Colonic mucosa (tissue), 4 donors: ENCODE results near the gene DAAM2. TPM values are rescaled to one million over a fixed set of nuclear protein-coding genes. Genes with fewer than 3 reads are reported as not detected.

Source experiments
- DNase-seq: peaks from one replicate; pipeline ENCODE4 v3.0.0-alpha.2; 2020
- H3K27ac ChIP-seq: fragments of 200-600 bp; one replicate; pipeline ENCODE4 v1.8.0; 2021
- H3K27me3 ChIP-seq: fragments of 200-600 bp; one replicate; pipeline ENCODE4 v1.8.0; 2021
- H3K36me3 ChIP-seq: fragments of 200-600 bp; one replicate; pipeline ENCODE4 v1.8.0; 2021
- H3K4me1 ChIP-seq: fragments of 200-600 bp; one replicate; pipeline ENCODE4 v1.8.0; 2021; ENCODE audit warnings: mild to moderate bottlenecking
- H3K4me3 ChIP-seq: fragments of 200-600 bp; one replicate; pipeline ENCODE4 v1.8.0; 2021
- H3K9ac ChIP-seq, 2 donors: one replicate each; pipeline ENCODE4 v1.7.0; 2013; ENCODE audit warnings: control low read depth in 2 of 2, low read depth in 2 of 2, low read length in 2 of 2
- H3K9me3 ChIP-seq: fragments of 200-600 bp; one replicate; pipeline ENCODE4 v1.8.0; 2021
- intact Hi-C: fragments of 100-400 bp; cut with DNase I; formaldehyde crosslinking; loops from one replicate; pipeline ENCODE4 v1.14.1; 2022
- total RNA-seq, 2 donors: library from RNA; stranded (reverse); fragmentation: NEBNext Ultra II Directional in 1 of 2; extraction: Animal tissue kit (Norgen Biotek cat#: 25700) in 1 of 2; gene quantifications; one replicate each; pipeline ENCODE4 v1.2.1, GENCODE V29; 2021
- TF ChIP-seq, protein P1 (sequence below): fragments of 200-600 bp; IDR thresholded peaks from one replicate; pipeline ENCODE4 v1.8.0; 2022; ENCODE audit warnings: antibody characterized with exemption, mild to moderate bottlenecking
- donor health status: healthy.
- donor health status: DM: no; HTN: no; CAD: no.
- donor health status: DM: no; HTN: no; CAD: no.

Gene DAAM2
- total RNA-seq, 2 donors from 2014 or later: 3.6 to 6.9 TPM

- no peak overlapping the region for H3K4me3 ChIP-seq
- DNase-seq: no peak
These were observed 2.1 kb downstream of the DAAM2 start for GRCh38 chr6:39794231-39794630.

DNA sequence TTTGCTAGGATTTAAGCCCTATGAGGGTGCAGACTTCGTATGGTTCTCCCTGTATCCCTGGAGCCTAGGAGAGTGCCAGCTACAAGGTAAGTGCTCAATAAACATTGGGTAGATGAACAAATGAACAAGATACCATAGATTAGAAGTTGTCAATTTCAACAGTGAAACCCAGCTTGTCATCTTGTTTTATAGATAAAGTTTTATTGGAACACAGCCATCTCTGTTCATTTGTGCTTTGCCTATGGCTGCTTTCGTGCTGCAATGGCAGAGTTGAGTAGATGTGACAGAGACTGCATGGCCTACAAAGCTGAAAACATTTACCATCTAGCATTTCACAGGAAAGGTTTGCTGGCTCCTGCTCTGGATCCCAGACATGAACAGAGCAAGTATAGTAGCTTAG is 5.6 kb downstream of the DAAM2 start:
- no peaks in the 10 kb centered on the region for H3K36me3 ChIP-seq
- H3K27me3 ChIP-seq: no peaks in the 10 kb centered on the region
- DNase-seq: no peak
- no peaks in the 10 kb centered on the region for H3K4me1 ChIP-seq
- H3K9ac ChIP-seq: no peak overlapping the region
- no peak overlapping the region for H3K27ac ChIP-seq
- intact Hi-C loops: no loop called here
- TF ChIP-seq, protein P1, sequence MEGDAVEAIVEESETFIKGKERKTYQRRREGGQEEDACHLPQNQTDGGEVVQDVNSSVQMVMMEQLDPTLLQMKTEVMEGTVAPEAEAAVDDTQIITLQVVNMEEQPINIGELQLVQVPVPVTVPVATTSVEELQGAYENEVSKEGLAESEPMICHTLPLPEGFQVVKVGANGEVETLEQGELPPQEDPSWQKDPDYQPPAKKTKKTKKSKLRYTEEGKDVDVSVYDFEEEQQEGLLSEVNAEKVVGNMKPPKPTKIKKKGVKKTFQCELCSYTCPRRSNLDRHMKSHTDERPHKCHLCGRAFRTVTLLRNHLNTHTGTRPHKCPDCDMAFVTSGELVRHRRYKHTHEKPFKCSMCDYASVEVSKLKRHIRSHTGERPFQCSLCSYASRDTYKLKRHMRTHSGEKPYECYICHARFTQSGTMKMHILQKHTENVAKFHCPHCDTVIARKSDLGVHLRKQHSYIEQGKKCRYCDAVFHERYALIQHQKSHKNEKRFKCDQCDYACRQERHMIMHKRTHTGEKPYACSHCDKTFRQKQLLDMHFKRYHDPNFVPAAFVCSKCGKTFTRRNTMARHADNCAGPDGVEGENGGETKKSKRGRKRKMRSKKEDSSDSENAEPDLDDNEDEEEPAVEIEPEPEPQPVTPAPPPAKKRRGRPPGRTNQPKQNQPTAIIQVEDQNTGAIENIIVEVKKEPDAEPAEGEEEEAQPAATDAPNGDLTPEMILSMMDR: no peak
- H3K9me3 ChIP-seq: no peaks in the 10 kb centered on the region
- H3K4me3 ChIP-seq: no peak overlapping the region

More at GRCh38 chr6:39794231-39794630, 2.1 kb downstream of the DAAM2 start:
- Histone ChIP-seq H3K4me1 (no peaks in the 10 kb centered on the region), H3K9ac (no peak overlapping the region), H3K27me3 (peaks cover 4% of the 10 kb centered on the region), H3K9me3 (no peaks in the 10 kb centered on the region), H3K27ac (no peak overlapping the region), H3K36me3 (no peaks in the 10 kb centered on the region)
- TF ChIP-seq, protein P1: no peak
- intact Hi-C loops: no loop called here

- no peak for DNase-seq
- Histone ChIP-seq H3K4me1 (no peaks in the 10 kb centered on the region), H3K27me3 (no peaks in the 10 kb centered on the region), H3K27ac (no peak overlapping the region), H3K4me3 (no peak overlapping the region), H3K36me3 (no peaks in the 10 kb centered on the region), H3K9me3 (no peaks in the 10 kb centered on the region), H3K9ac (no peak overlapping the region)
- TF ChIP-seq, protein P1: no peak
- intact Hi-C loops: no loop called here
These were observed 8.2 kb downstream of the DAAM2 start for GRCh38 chr6:39800034-39801032.

DNA sequence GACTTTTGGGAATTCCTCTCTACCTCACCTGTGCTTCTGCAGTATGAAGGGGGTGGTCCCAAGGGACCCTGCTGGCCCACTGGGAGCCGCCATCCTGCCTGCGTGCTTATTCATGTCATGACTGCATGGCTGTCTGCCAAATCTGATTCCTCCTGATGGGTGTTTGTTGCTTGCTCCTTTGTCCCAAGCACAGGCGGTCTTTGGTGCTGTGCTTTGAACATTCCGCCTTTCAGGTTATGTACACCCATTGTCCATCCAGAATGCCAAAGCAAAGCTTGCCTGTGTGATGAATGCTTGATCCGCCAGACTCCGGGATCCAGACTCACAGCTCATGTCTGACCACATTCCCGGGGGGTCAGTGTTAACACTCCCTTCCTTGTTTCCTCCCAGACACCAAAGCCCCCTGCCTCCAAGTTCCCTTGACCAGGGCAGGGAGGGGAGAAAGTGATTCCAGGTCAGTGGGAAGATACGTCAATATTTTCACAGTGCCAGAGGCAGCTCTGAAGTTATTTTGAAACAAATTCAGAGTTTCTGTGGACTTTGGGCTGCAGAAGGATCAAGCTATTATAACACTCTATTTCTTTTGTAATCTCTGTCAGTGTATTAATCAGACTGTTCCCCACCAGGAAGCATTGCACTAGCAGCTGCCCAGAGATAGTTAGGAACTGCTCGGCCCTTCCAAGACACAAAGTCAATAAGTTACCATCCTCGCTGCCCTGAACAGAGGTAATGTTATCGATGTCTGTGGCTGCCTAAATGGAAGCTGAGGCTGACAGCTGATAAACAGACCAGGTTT is 9.5 kb downstream of the DAAM2 start:
- Histone ChIP-seq H3K4me3 (no peak overlapping the region), H3K36me3 (no peaks in the 10 kb centered on the region), H3K4me1 (no peaks in the 10 kb centered on the region), H3K9ac (no peak overlapping the region), H3K27ac (no peak overlapping the region), H3K9me3 (no peaks in the 10 kb centered on the region), H3K27me3 (no peaks in the 10 kb centered on the region)
- no peak for DNase-seq
- TF ChIP-seq, protein P1: no peak
- intact Hi-C loops: no loop called here

DNA sequence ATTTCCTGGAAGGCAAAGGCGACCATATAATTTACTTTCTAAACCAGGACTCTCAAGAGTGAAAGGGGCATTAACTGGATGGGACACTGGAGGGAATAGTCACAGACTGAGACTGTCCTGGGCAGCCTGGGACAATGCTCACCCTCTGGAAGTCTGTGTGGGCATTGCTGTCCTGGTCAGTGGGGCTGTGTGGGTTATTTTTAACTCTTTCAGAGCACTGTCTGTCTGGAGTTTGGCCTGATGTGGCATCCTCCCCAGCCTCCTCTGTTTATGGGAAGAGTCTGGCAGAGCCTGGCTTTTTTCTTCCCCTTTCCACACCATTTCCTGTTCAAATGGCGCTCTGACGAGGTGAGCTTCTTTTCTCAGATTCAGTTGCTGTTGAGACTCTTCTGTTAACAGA is 11.7 kb downstream of the DAAM2 start:
- no peak overlapping the region for H3K9ac ChIP-seq
- intact Hi-C loops: no loop called here
- no peak overlapping the region for H3K27ac ChIP-seq
- DNase-seq: no peak
- TF ChIP-seq, protein P1: no peak
- no peak overlapping the region for H3K4me3 ChIP-seq
- H3K9me3 ChIP-seq: no peaks in the 10 kb centered on the region
- H3K4me1 ChIP-seq: no peaks in the 10 kb centered on the region
- no peaks in the 10 kb centered on the region for H3K27me3 ChIP-seq
- H3K36me3 ChIP-seq: no peaks in the 10 kb centered on the region
